A673 (cell line): ENCODE results near the gene CHST9. TPM values are rescaled to one million over a fixed set of nuclear protein-coding genes. Genes with fewer than 3 reads are reported as not detected.

Experiments used
- BruUV-seq: library from RNA; stranded (reverse); fragments of 400-500 nt; replicated peaks from 2 replicates; lab custom pipeline; 2021; lab: Mats Ljungman, UMichigan
- CTCF ChIA-PET: fragments of 300-600 bp; sonication (Branson Sonifier 250); formaldehyde crosslinking; loops from one replicate; lab custom pipeline; 2022; ENCODE audit warnings: antibody characterized with exemption; lab: Charles Lee
- POLR2A ChIA-PET: fragments of 300-600 bp; sonication (Branson Sonifier 250); formaldehyde crosslinking; loops from one replicate; lab custom pipeline; 2022; ENCODE audit warnings: antibody characterized with exemption; ENCODE audit not compliant: low non-redundant PET; lab: Charles Lee
- DNase-seq: peaks from one replicate; pipeline ENCODE4 v3.0.0-alpha.2; 2015; ENCODE audit warnings: low spot score
- H3K27ac ChIP-seq: fragments of 200-600 bp; sonication (generic); 2 replicates; pipeline ENCODE4 v1.5.1; 2016; ENCODE audit warnings: mixed run types, low read depth, mild to moderate bottlenecking, mixed read lengths, antibody characterized with exemption, low read length; ENCODE audit not compliant: poor library complexity, severe bottlenecking
- H3K27me3 ChIP-seq: fragments of 200-600 bp; sonication (generic); replicated peaks from 2 replicates; pipeline ENCODE4 v1.6.1; 2017; ENCODE audit warnings: mixed run types, low read depth, mild to moderate bottlenecking, mixed read lengths, antibody characterized with exemption, low read length; ENCODE audit not compliant: insufficient read depth, poor library complexity
- H3K36me3 ChIP-seq: fragments of 200-600 bp; sonication (generic); 2 replicates; pipeline ENCODE4 v1.6.1; 2016; ENCODE audit warnings: mixed run types, mild to moderate bottlenecking, mixed read lengths, antibody characterized with exemption, low read length; ENCODE audit not compliant: insufficient read depth, poor library complexity, severe bottlenecking
- H3K4me1 ChIP-seq: fragments of 200-600 bp; sonication (generic); 2 replicates; pipeline ENCODE4 v1.6.1; 2017; ENCODE audit warnings: mixed run types, mild to moderate bottlenecking, mixed read lengths, antibody characterized with exemption, low read length; ENCODE audit not compliant: insufficient read depth, poor library complexity, severe bottlenecking
- H3K4me3 ChIP-seq: fragments of 200-600 bp; sonication (generic); 2 replicates; pipeline ENCODE4 v1.5.1; 2016; ENCODE audit warnings: low read depth, mixed run types, mild to moderate bottlenecking, mixed read lengths, low read length; ENCODE audit not compliant: poor library complexity, severe bottlenecking
- H3K9me3 ChIP-seq: fragments of 200-600 bp; sonication (generic); 2 replicates; pipeline ENCODE4 v1.6.1; 2016; ENCODE audit warnings: mixed run types, low read depth, mild to moderate bottlenecking, mixed read lengths, antibody characterized with exemption, low read length; ENCODE audit not compliant: poor library complexity, severe bottlenecking
- CTCF ChIP-seq: fragments of 300-800, 200-600 bp; sonication (generic); conservative IDR thresholded peaks from 2 replicates; pipeline ENCODE4 v1.5.1; 2017; ENCODE audit warnings: low read depth, mild to moderate bottlenecking, antibody characterized with exemption, low read length, moderate library complexity, mixed read lengths
- EZH2 ChIP-seq: fragments of 200-600 bp; sonication (generic); IDR thresholded peaks from 2 replicates; pipeline ENCODE4 v1.6.1; 2017; ENCODE audit warnings: borderline replicate concordance, low read depth, mild to moderate bottlenecking, mixed read lengths, antibody characterized with exemption, low read length; ENCODE audit not compliant: poor library complexity, severe bottlenecking
- intact Hi-C: fragments of 100-400 bp; cut with micrococcal nuclease; formaldehyde crosslinking; loops from one replicate; pipeline ENCODE4 v1.10.0; 2022; ENCODE audit not compliant: unreplicated experiment
- total RNA-seq: library from RNA; stranded (reverse); gene quantifications from 2 replicates; pipeline ENCODE4 v1.2.3, GENCODE V29; 2021

CHST9 gene
- total RNA-seq, 1 experiment from 2014 or later, result not detected

- Histone ChIP-seq H3K4me1 (no peaks in the 10 kb centered on the region), H3K4me3 (no peak overlapping the region), H3K27me3 (peaks cover 6% of the 10 kb centered on the region), H3K27ac (no peak overlapping the region), H3K36me3 (no peaks in the 10 kb centered on the region), H3K9me3 (no peaks in the 10 kb centered on the region)
- no peak for DNase-seq
- intact Hi-C loops, result no loop called here
- TF ChIP-seq EZH2, result no peak
- no peak for TF ChIP-seq CTCF
- CTCF ChIA-PET, result no interaction called here
- POLR2A ChIA-PET, result no interaction called here
- no TSS peak for BruUV-seq
These were observed 9.2 kb downstream of the CHST9 start for GRCh38 chr18:27175914-27176313.

GRCh38 chr18:27175245-27175644, 9.9 kb downstream of the CHST9 start:
- ChIA-PET CTCF (no interaction called here), POLR2A (no interaction called here)
- BruUV-seq, result no TSS peak

GRCh38 chr18:27171993-27172392, 13.1 kb downstream of the CHST9 start:
- no peak overlapping the region for H3K4me3 ChIP-seq
- intact Hi-C loops, result no loop called here
- DNase-seq, result no peak
- ChIA-PET CTCF (no interaction called here), POLR2A (no interaction called here)
- no peaks in the 10 kb centered on the region for H3K27me3 ChIP-seq
- BruUV-seq, result no TSS peak
- no peaks in the 10 kb centered on the region for H3K4me1 ChIP-seq
- H3K36me3 ChIP-seq, result no peaks in the 10 kb centered on the region
- H3K27ac ChIP-seq, result no peak overlapping the region
- TF ChIP-seq CTCF, result no peak
- TF ChIP-seq EZH2, result no peak
- no peaks in the 10 kb centered on the region for H3K9me3 ChIP-seq

More at GRCh38 chr18:27175245-27175644, 9.9 kb downstream of the CHST9 start:
- no peaks in the 10 kb centered on the region for H3K9me3 ChIP-seq
- intact Hi-C loops, result no loop called here
- no peak overlapping the region for H3K27ac ChIP-seq
- H3K36me3 ChIP-seq, result no peaks in the 10 kb centered on the region
- no peaks in the 10 kb centered on the region for H3K4me1 ChIP-seq
- no peaks in the 10 kb centered on the region for H3K27me3 ChIP-seq
- H3K4me3 ChIP-seq, result no peak overlapping the region
- DNase-seq, result no peak
- no peak for TF ChIP-seq CTCF
- no peak for TF ChIP-seq EZH2
